Measurements from ENCODE around the gene KLHL5.

The KLHL5 gene

GRCh38 chr4:39066371-39066770 lies 4.3 kb downstream of the KLHL5 start:
- H3K27ac ChIP-seq = no peak overlapping the region
- H3K4me3 ChIP-seq = no peak overlapping the region
- no peak for DNase-seq (ENCODE audit: low spot score)

GRCh38 chr4:39067031-39067430 lies 5.0 kb downstream of the KLHL5 start:
- Histone ChIP-seq H3K4me3 (no peak overlapping the region), H3K27ac (no peak overlapping the region)
- TF ChIP-seq, protein P1, sequence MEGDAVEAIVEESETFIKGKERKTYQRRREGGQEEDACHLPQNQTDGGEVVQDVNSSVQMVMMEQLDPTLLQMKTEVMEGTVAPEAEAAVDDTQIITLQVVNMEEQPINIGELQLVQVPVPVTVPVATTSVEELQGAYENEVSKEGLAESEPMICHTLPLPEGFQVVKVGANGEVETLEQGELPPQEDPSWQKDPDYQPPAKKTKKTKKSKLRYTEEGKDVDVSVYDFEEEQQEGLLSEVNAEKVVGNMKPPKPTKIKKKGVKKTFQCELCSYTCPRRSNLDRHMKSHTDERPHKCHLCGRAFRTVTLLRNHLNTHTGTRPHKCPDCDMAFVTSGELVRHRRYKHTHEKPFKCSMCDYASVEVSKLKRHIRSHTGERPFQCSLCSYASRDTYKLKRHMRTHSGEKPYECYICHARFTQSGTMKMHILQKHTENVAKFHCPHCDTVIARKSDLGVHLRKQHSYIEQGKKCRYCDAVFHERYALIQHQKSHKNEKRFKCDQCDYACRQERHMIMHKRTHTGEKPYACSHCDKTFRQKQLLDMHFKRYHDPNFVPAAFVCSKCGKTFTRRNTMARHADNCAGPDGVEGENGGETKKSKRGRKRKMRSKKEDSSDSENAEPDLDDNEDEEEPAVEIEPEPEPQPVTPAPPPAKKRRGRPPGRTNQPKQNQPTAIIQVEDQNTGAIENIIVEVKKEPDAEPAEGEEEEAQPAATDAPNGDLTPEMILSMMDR (IDR thresholded peaks at IDR 0.05) = no peak
- no peak for DNase-seq (ENCODE audit: low spot score)

More at GRCh38 chr4:39066371-39066770, 4.3 kb downstream of the KLHL5 start:
- TF ChIP-seq, protein P1 (IDR thresholded peaks at IDR 0.05) = no peak

- TF ChIP-seq, protein P1 (IDR thresholded peaks at IDR 0.05) = no peak
- H3K4me3 ChIP-seq = no peak overlapping the region
- no peak overlapping the region for H3K27ac ChIP-seq
- DNase-seq (ENCODE audit: low spot score) = no peak
Measured at GRCh38 chr4:39067451-39067850, 5.4 kb downstream of the KLHL5 start.

- Histone ChIP-seq H3K4me3 (no peak overlapping the region), H3K27ac (no peak overlapping the region)
- no peak for DNase-seq (ENCODE audit: low spot score)
- TF ChIP-seq, protein P1 (IDR thresholded peaks at IDR 0.05) = no peak
Measured at GRCh38 chr4:39068907-39069306, 6.9 kb downstream of the KLHL5 start.

GRCh38 chr4:39078829-39079228 lies 16.8 kb downstream of the KLHL5 start:
- DNase-seq (ENCODE audit: low spot score) = no peak
- TF ChIP-seq, protein P1 (IDR thresholded peaks at IDR 0.05) = no peak
- Histone ChIP-seq H3K27ac (no peak overlapping the region), H3K4me3 (no peak overlapping the region)

GRCh38 chr4:39083164-39083563 lies 21.1 kb downstream of the KLHL5 start:
- TF ChIP-seq, protein P1 (IDR thresholded peaks at IDR 0.05) = no peak
- no peak overlapping the region for H3K27ac ChIP-seq
- DNase-seq (ENCODE audit: low spot score) = no peak
- H3K4me3 ChIP-seq = no peak overlapping the region

DNA sequence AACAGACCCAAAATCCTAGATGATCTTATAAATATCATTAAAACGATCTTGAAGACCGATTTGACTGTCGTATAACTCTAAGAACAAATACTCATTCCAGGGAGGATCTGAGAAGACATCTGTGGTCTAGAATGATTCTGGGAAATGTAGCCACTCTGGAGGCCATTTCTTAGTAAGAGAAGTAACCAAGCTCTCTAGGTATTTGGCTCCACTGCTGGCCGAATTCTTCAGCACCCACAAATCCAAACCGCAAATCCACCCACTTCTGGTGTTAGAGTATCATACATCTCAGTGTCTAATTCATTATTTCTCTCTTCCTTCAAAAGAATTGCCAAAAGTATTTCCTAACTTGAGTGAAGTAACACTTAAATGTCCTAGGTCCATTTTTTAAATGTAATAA lies 23.9 kb downstream of the KLHL5 start:
- H3K4me3 ChIP-seq = no peak overlapping the region
- H3K27ac ChIP-seq = no peak overlapping the region
- DNase-seq (ENCODE audit: low spot score) = no peak
- TF ChIP-seq, protein P1 (IDR thresholded peaks at IDR 0.05) = no peak
